Psoas muscle (tissue), 8 donors: ENCODE results near the gene FBLL1. TPM values are rescaled to one million over a fixed set of nuclear protein-coding genes. Genes with fewer than 3 reads are reported as not detected.
"Not testable (repeated sequence)": the region's sequence is repeated elsewhere in the genome, so short reads cannot be mapped to it uniquely, and the experiment has no call there.

ENCODE experiments used
- ATAC-seq, 4 donors: fragments of 200-7000 bp; cut with Tn5 transposase; one replicate each; pipeline ENCODE4 v1.9.1; 2020; ENCODE audit warnings: moderate library complexity in 3 of 4, mild to moderate bottlenecking in 2 of 4
- DNase-seq, 2 donors: peaks; one replicate each; pipeline ENCODE4 v3.0.0-alpha.2; 2020
- H3K27ac ChIP-seq: fragments of 200-600 bp; one replicate; pipeline ENCODE4 v1.8.0; 2022
- H3K27me3 ChIP-seq, 3 donors: fragments of 200-600 bp in 1 of 3; one replicate each; pipeline versions ENCODE4 v1.6.1 to v1.8.0; 2013 to 2022; ENCODE audit warnings: low read length in 2 of 3, mild to moderate bottlenecking in 2 of 3, moderate library complexity in 1 of 3; ENCODE audit not compliant: insufficient read depth in 3 of 3
- H3K36me3 ChIP-seq, 2 donors: fragments of 200-600 bp in 1 of 2; one replicate each; pipeline versions ENCODE4 v1.6.1 to v1.8.0; 2013 to 2022; ENCODE audit warnings: low read depth in 1 of 2, mild to moderate bottlenecking in 1 of 2, moderate library complexity in 1 of 2; ENCODE audit not compliant: insufficient read depth in 1 of 2
- H3K4me1 ChIP-seq: fragments of 200-600 bp; one replicate; pipeline ENCODE4 v1.8.0; 2022
- H3K4me3 ChIP-seq: fragments of 200-600 bp; one replicate; pipeline ENCODE4 v1.8.0; 2022; ENCODE audit warnings: mild to moderate bottlenecking
- H3K9me3 ChIP-seq: fragments of 200-600 bp; one replicate; pipeline ENCODE4 v1.8.0; 2022
- WGBS, 3 donors: extraction: QIAGEN DNeasy Blood & Tissue Kit; methylation state at CpG; one replicate each; pipeline versions ENCODE4 v1.1.6 to v1.1.7; 2013; 5-methylcytosine and 5-hydroxymethylcytosine counted together
- intact Hi-C, 2 donors: fragments of 100-400 bp; cut with DNase I; formaldehyde crosslinking; loops; one replicate each; pipeline versions ENCODE4 v1.11.0 to v1.14.2; 2022
- polyA plus RNA-seq, 3 donors: library from polyadenylated mRNA; stranded (reverse); fragments of 200-250 nt; gene quantifications; one replicate each; pipeline ENCODE4 v1.2.3, GENCODE V29; 2013
- total RNA-seq, 4 donors: library from RNA; stranded (reverse); fragmentation: NEBNext Ultra II Directional in 2 of 4; extraction: Animal tissue kit (Norgen Biotek cat#: 25700) in 2 of 4; gene quantifications; one replicate each; pipeline versions ENCODE4 v1.2.1 to v1.2.4, GENCODE V29; 2021 to 2023
- TF ChIP-seq, protein P1 (sequence below): fragments of 200-600 bp; IDR thresholded peaks from one replicate; pipeline ENCODE4 v1.8.0; 2022; ENCODE audit warnings: antibody characterized with exemption
- donor health status: healthy with polysubstance abuse.
- donor health status: DM: no; HTN: no; CAD: no; lungs with moderate emphysema.
- donor health status: Bipolar disorder and iron deficiency.
- donor health status: healthy.
- donor health status: DM: yes; HTN: yes; CAD: no.
- donor health status: DM: no; HTN: no; CAD: no.
- donor health status: DM: no; HTN: no; CAD: no.
- donor health status: DM: yes; HTN: yes; CAD: no.

FBLL1 gene
- total and polyA plus RNA-seq, 7 donors, result 0.05 to 0.21 (median 0.20) TPM; not detected in 4

DNA sequence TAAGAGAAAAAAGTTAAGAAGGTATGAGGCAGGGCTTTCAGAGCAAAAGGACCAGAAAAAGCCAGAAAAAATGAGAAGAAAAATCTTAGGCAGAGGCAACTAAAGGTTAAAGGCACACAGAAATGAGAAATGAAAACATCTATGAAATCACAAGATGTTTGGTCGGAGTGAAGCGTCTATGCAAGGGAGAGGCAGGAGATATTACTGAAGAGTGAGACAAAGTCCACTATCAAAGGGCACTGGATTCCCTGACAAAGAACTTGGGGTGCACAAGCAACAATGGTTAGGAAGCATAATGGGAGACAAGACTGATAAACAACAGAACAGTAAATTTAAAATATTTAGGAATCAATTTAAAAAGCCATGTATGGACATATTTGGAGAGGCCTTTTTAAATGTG is 33.2 kb downstream of the FBLL1 start:
- peaks cover 9 to 93% of the 10 kb centered on the region in 2 donors for H3K36me3 ChIP-seq
- no peak overlapping the region for H3K27ac ChIP-seq
- intact Hi-C loops, result no loop called here
- ATAC-seq, result no peak
- H3K27me3 ChIP-seq, result no peaks in the 10 kb centered on the region
- no peak overlapping the region for H3K4me3 ChIP-seq
- no peak for DNase-seq
- TF ChIP-seq, protein P1, sequence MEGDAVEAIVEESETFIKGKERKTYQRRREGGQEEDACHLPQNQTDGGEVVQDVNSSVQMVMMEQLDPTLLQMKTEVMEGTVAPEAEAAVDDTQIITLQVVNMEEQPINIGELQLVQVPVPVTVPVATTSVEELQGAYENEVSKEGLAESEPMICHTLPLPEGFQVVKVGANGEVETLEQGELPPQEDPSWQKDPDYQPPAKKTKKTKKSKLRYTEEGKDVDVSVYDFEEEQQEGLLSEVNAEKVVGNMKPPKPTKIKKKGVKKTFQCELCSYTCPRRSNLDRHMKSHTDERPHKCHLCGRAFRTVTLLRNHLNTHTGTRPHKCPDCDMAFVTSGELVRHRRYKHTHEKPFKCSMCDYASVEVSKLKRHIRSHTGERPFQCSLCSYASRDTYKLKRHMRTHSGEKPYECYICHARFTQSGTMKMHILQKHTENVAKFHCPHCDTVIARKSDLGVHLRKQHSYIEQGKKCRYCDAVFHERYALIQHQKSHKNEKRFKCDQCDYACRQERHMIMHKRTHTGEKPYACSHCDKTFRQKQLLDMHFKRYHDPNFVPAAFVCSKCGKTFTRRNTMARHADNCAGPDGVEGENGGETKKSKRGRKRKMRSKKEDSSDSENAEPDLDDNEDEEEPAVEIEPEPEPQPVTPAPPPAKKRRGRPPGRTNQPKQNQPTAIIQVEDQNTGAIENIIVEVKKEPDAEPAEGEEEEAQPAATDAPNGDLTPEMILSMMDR, result no peak
- H3K9me3 ChIP-seq, result no peaks in the 10 kb centered on the region
- 86 to 93% (median 87%) methylated on average over 2 of the region's 2 CpGs for WGBS, 3 donors
- no peaks in the 10 kb centered on the region for H3K4me1 ChIP-seq

DNA sequence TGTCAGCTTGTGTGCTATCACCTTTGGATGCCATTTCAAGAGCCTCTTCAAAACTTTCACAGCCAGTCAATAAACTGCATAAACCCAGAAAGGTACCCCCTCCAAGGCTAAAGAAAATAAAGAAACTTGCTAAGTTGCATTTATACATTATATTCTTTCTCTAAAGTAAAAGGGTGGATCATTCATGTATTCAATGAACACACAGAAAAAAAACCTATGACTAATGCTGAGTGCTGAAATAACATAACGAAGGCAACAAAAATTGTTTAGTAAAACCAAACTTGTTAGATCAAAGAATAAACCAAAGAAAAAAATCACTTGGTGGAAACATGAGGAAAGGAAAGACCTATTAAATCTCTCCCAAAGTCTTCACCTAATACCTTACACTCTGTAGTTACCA is 34.9 kb downstream of the FBLL1 start:
- DNase-seq (no peak), ATAC-seq (no peak)
- Histone ChIP-seq H3K27me3 (no peaks in the 10 kb centered on the region), H3K36me3 (peaks cover 4 to 91% of the 10 kb centered on the region in 2 donors), H3K4me1 (no peaks in the 10 kb centered on the region), H3K27ac (no peak overlapping the region), H3K4me3 (no peak overlapping the region), H3K9me3 (no peaks in the 10 kb centered on the region)
- WGBS, 3 donors, result 95 to 97% (median 97%) methylated on average over 1 of the region's 1 CpG
- TF ChIP-seq, protein P1, result no peak
- intact Hi-C loops, result no loop called here

DNA sequence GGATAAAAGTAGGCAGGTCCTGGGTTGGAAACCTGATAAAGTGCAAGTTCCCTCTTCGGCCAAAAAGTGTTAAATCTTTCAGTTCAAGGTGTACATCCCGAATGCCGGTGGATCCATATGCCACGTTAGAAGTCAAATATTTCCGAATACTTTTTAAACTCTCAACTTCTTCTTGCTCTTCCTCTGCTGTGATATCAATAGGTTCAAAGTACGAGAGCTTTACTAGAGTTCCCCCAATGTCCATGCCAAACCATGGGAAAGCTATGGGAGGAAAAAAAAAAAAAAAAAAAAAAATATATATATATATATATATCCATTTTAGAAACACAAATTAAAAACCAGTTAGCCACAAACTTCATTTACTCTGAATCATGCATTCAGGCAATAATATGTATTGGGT is 39.6 kb downstream of the FBLL1 start:
- WGBS, 3 donors, result 98 to 99% (median 98%) methylated on average over 6 of the region's 6 CpGs
- intact Hi-C loops, result no loop called here
- no peaks in the 10 kb centered on the region for H3K27me3 ChIP-seq
- DNase-seq (no peak), ATAC-seq (no peak)
- H3K4me1 ChIP-seq, result no peaks in the 10 kb centered on the region
- TF ChIP-seq, protein P1, result no peak
- H3K9me3 ChIP-seq, result no peaks in the 10 kb centered on the region
- no peak overlapping the region for H3K27ac ChIP-seq
- H3K4me3 ChIP-seq, result no peak overlapping the region
- peaks cover 0 to 48% of the 10 kb centered on the region in 2 donors for H3K36me3 ChIP-seq

DNA sequence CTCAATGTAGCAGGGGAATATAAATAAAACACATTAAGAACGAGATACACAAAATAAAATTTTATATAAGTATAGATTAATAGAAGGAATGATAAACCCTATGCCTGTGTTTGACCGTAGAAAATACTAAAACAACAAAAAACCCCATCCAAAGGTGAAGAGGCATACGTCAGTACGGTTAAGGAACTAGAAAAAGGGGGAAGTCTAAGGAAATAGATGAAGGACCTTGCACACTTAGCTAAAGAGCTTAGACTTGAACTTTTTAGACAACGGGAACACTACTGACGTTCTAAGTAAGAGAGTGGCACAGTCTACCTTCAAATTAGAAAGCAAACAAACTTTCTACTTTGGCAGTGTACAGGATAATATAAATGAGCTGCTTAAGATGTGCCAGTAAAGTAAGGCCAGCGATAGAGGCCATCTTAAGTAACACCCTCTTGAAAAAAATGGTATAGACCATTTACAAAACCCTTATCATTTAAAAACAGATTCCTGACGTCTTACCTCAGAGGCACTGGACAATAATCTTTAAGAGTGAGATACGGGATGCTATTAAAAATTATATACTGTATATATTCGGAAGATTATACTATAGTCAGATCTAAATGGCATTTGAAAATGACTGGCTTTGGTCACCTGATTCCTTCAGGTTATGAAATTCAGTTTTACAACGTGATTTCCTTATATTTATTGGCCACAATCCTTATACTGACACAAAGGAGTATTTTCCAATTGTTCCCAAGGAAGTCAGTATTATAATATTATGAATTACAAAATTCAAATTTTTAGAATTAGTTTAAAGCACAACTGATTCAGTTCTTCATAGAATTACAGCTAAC is 41.6 kb downstream of the FBLL1 start:
- Histone ChIP-seq H3K4me1 (peaks cover 3% of the 10 kb centered on the region), H3K27ac (no peak overlapping the region), H3K9me3 (no peaks in the 10 kb centered on the region), H3K36me3 (peaks cover 0 to 29% of the 10 kb centered on the region in 2 donors), H3K27me3 (no peaks in the 10 kb centered on the region), H3K4me3 (no peak overlapping the region)
- ATAC-seq (no peak), DNase-seq (no peak)
- intact Hi-C loops, result no loop called here
- 92 to 93% (median 93%) methylated on average over 11 of the region's 11 CpGs for WGBS, 3 donors
- TF ChIP-seq, protein P1, result no peak

DNA sequence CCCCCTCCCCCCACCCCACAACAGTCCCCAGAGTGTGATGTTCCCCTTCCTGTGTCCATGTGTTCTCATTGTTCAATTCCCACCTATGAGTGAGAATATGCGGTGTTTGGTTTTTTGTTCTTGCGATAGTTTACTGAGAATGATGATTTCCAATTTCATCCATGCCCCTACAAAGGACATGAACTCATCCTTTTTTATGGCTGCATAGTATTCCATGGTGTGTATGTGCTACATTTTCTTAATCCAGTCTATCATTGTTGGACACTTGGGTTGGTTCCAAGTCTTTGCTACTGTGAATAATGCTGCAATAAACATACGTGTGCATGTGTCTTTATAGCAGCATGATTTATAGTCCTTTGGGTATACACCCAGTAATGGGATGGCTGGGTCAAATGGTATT is 44.6 kb downstream of the FBLL1 start:
- H3K4me3 ChIP-seq, DNase-seq, H3K27ac ChIP-seq, intact Hi-C loops, H3K36me3 ChIP-seq, H3K9me3 ChIP-seq, ATAC-seq, H3K27me3 ChIP-seq: not testable (repeated sequence)
- 73 to 100% (median 88%) methylated on average over 1 to 3 of the region's 3 CpGs for WGBS, 3 donors
- H3K4me1 ChIP-seq, result peaks cover 26% of the 10 kb centered on the region

DNA sequence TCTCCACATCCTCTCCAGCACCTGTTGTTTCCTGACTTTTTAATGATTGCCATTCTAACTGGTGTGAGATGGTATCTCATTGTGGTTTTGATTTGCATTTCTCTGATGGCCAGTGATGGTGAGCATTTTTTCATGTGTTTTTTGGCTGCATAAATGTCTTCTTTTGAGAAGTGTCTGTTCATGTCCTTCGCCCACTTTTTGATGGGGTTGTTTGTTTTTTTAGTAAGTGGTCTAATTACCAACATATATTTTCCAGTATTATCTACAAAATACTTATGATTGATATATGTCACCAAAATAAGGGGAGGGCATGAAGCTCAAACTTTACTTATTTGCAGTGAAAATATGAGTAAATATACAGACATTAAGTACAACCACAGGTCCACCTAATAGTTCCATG is 45.1 kb downstream of the FBLL1 start:
- H3K27me3 ChIP-seq, DNase-seq, H3K4me3 ChIP-seq, H3K36me3 ChIP-seq, H3K27ac ChIP-seq, H3K9me3 ChIP-seq, intact Hi-C loops, ATAC-seq: not testable (repeated sequence)
- WGBS, 3 donors, result 98 to 100% (median 100%) methylated on average over 1 of the region's 1 CpG
- H3K4me1 ChIP-seq, result peaks cover 26% of the 10 kb centered on the region
